Body of pancreas (tissue), 4 donors: ENCODE measurements around the gene MTCH2. TPM values are rescaled to one million over a fixed set of nuclear protein-coding genes. Genes with fewer than 3 reads are reported as not detected.
A peak's percentile ranks its signal among the peaks of the same experiment; 100 is the strongest.

Source experiments
- ATAC-seq: fragments of 150-250 bp; one replicate; pipeline ENCODE4 v1.9.1; 2016
- DNase-seq, 4 donors: peaks; one replicate each; pipeline ENCODE4 v3.0.0-alpha.2; 2019
- H3K27ac ChIP-seq, 4 donors: fragments of 200-600 bp; sonication (generic); 1 replicate in 3 of 4; 2 replicates in 1 of 4; pipeline versions ENCODE4 v1.5.1 to v1.6.1; 2016 to 2019; ENCODE audit warnings: mild to moderate bottlenecking in 1 of 4, mixed read lengths in 1 of 4, moderate library complexity in 1 of 4
- H3K27me3 ChIP-seq, 2 donors: fragments of 200-600 bp; sonication (generic); one replicate each; pipeline ENCODE4 v1.6.0; 2016; ENCODE audit warnings: mild to moderate bottlenecking in 1 of 2
- H3K36me3 ChIP-seq, 2 donors: fragments of 200-600 bp; sonication (generic); replicated peaks in 1 of 2; 2 replicates each; pipeline ENCODE4 v1.5.1; 2016; ENCODE audit warnings: low read depth in 2 of 2; ENCODE audit not compliant: insufficient read depth in 1 of 2
- H3K4me1 ChIP-seq: fragments of 200-600 bp; sonication (generic); one replicate; pipeline ENCODE4 v1.6.0; 2016
- H3K4me3 ChIP-seq, 2 donors: fragments of 200-600 bp; sonication (generic); 1 replicate in 1 of 2; 2 replicates in 1 of 2; pipeline ENCODE4 v1.5.1; 2016 to 2019
- H3K9me3 ChIP-seq, 3 donors: fragments of 200-600 bp; sonication (generic); 1 replicate in 2 of 3; 2 replicates in 1 of 3; pipeline ENCODE4 v1.5.1; 2016
- POLR2A ChIP-seq, 3 donors: fragments of 450-650 bp; IDR thresholded peaks; one replicate each; pipeline ENCODE4 v1.6.1; 2016; ENCODE audit warnings: antibody characterized with exemption in 3 of 3, mild to moderate bottlenecking in 2 of 3
- WGBS, 2 donors: methylation state at CpG; one replicate each; pipeline ENCODE4 v1.1.5; 2017; 5-methylcytosine and 5-hydroxymethylcytosine counted together
- intact Hi-C: fragments of 100-400 bp; cut with DNase I; formaldehyde crosslinking; loops from one replicate; pipeline ENCODE4 v1.15.1; 2023
- total RNA-seq, 2 donors: library from RNA; depleted of rRNA; stranded (reverse); fragments of >200 nt; gene quantifications; one replicate each; pipeline ENCODE4 v1.1.0, GENCODE V29; 2016
- TF ChIP-seq, protein P1 (sequence below), 7 experiments: fragments of 450-650 bp in 4 of 7; fragments of 200-600 bp in 3 of 7; sonication (generic) in 3 of 7; IDR thresholded peaks; one replicate each; pipeline ENCODE4 v1.5.1; 2016 to 2019; ENCODE audit warnings: antibody characterized with exemption in 7 of 7

Gene MTCH2
- total RNA-seq = 10 to 100 TPM; 15.5 to 21.0 TPM

- peak; percentile 99 for ATAC-seq
- WGBS, 2 donors = 0 to 2% methylated on average over 27 to 71 of the region's 78 CpGs
These were observed at the start of gene MTCH2 for GRCh38 chr11:47642099-47642855. Gene MTCH2, minus strand, starts transcription at chr11:47642559. Its CDS starts 94 bp downstream, at chr11:47642465.

GRCh38 chr11:47691979-47692378, 49.6 kb upstream of the MTCH2 start:
- TF ChIP-seq, protein P1, sequence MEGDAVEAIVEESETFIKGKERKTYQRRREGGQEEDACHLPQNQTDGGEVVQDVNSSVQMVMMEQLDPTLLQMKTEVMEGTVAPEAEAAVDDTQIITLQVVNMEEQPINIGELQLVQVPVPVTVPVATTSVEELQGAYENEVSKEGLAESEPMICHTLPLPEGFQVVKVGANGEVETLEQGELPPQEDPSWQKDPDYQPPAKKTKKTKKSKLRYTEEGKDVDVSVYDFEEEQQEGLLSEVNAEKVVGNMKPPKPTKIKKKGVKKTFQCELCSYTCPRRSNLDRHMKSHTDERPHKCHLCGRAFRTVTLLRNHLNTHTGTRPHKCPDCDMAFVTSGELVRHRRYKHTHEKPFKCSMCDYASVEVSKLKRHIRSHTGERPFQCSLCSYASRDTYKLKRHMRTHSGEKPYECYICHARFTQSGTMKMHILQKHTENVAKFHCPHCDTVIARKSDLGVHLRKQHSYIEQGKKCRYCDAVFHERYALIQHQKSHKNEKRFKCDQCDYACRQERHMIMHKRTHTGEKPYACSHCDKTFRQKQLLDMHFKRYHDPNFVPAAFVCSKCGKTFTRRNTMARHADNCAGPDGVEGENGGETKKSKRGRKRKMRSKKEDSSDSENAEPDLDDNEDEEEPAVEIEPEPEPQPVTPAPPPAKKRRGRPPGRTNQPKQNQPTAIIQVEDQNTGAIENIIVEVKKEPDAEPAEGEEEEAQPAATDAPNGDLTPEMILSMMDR (IDR thresholded peaks at IDR 0.05) = no peak
- no peak for TF ChIP-seq POLR2A (IDR thresholded peaks at IDR 0.05)
- H3K9me3 ChIP-seq = no peaks in the 10 kb centered on the region
- 67 to 70% methylated on average over 2 of the region's 2 CpGs for WGBS, 2 donors
- ATAC-seq (no peak), DNase-seq (no peak)
- no peaks in the 10 kb centered on the region for H3K36me3 ChIP-seq
- no peak overlapping the region for H3K4me3 ChIP-seq
- H3K27me3 ChIP-seq = no peaks in the 10 kb centered on the region
- no peak overlapping the region for H3K27ac ChIP-seq
- intact Hi-C loops = no loop called here
- H3K4me1 ChIP-seq = no peaks in the 10 kb centered on the region

More at GRCh38 chr11:47642099-47642855, at the start of gene MTCH2:
- H3K4me1 ChIP-seq = peaks cover 20% of the 10 kb centered on the region
- intact Hi-C loops = loop anchor here (10.0 kb wide), 1 partner anchor 73 kb away; the partner anchor contains the start of gene AGBL2
- peak within 1 kb of the TSS; percentile 59 for H3K4me3 ChIP-seq
- peaks cover 0 to 1% of the 10 kb centered on the region in 2 donors for H3K36me3 ChIP-seq
- peak within 1 kb of the TSS; percentile 82 to 91 (median 89) for H3K27ac ChIP-seq
- no peaks in the 10 kb centered on the region for H3K27me3 ChIP-seq
- TF ChIP-seq POLR2A (IDR thresholded peaks at IDR 0.05) = peak; percentile 67 to 87 (median 84)
- TF ChIP-seq, protein P1 (IDR thresholded peaks at IDR 0.05) = peak in 6 of 7 experiments; percentile 25 to 55 (median 40)
- H3K9me3 ChIP-seq = no peaks in the 10 kb centered on the region
- peak; percentile 96 to 97 (median 96) for DNase-seq

DNA sequence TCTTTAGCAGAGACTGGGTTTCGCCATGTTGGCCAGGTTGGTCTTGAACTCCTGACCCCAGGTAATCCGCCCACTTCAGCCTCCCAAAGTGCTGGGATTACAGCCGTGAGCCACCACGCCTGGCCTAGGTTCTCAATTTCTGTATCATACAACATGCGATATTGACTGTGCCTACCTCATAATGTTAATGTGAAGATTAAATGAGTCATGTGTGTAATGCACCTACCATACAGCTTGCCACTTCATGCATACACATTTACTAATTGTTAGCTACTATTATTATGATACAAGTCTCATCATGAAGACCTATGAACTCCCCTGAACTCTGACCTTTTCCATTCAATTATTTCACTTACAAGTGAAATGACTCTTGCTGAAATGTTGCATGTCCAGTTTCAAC, 47.1 kb upstream of the MTCH2 start:
- Histone ChIP-seq H3K4me1 (no peaks in the 10 kb centered on the region), H3K9me3 (no peaks in the 10 kb centered on the region), H3K27ac (no peak overlapping the region), H3K4me3 (no peak overlapping the region), H3K36me3 (no peaks in the 10 kb centered on the region), H3K27me3 (no peaks in the 10 kb centered on the region)
- ATAC-seq (no peak), DNase-seq (no peak)
- intact Hi-C loops = no loop called here
- TF ChIP-seq POLR2A (IDR thresholded peaks at IDR 0.05) = no peak
- TF ChIP-seq, protein P1 (IDR thresholded peaks at IDR 0.05) = no peak
- 87 to 88% methylated on average over 5 of the region's 5 CpGs for WGBS, 2 donors

GRCh38 chr11:47688991-47689390, 46.6 kb upstream of the MTCH2 start:
- 93% methylated on average over 2 of the region's 2 CpGs for WGBS, 2 donors
- Histone ChIP-seq H3K4me1 (no peaks in the 10 kb centered on the region), H3K36me3 (no peaks in the 10 kb centered on the region), H3K9me3 (no peaks in the 10 kb centered on the region), H3K27ac (no peak overlapping the region), H3K27me3 (no peaks in the 10 kb centered on the region), H3K4me3 (no peak overlapping the region)
- ATAC-seq (no peak), DNase-seq (no peak)
- no peak for TF ChIP-seq POLR2A (IDR thresholded peaks at IDR 0.05)
- TF ChIP-seq, protein P1 (IDR thresholded peaks at IDR 0.05) = no peak
- intact Hi-C loops = no loop called here
